Activated T-cell treated with anti-CD3 and anti-CD28 coated beads, Interleukin-2, amount 50 U/mL, for 72 hours (primary cell): ENCODE data around the gene SLC1A1. TPM values are rescaled to one million over a fixed set of nuclear protein-coding genes. Genes with fewer than 3 reads are reported as not detected.

Experiments used
- ATAC-seq, 2 donors: fragments of 150-1000 bp; cut with Tn5 transposase; replicated peaks in 1 of 2; 2 replicates each; pipeline ENCODE4 v1.10.0; 2021; ENCODE audit warnings: moderate library complexity in 2 of 2, mild to moderate bottlenecking in 1 of 2
- DNase-seq, 2 donors: peaks; one replicate each; pipeline ENCODE4 v3.0.0; 2021 to 2022; ENCODE audit warnings: mixed read lengths in 1 of 2
- H3K27ac Mint-ChIP-seq: one replicate; pipeline ENCODE4 v1.8.0; 2022; ENCODE audit warnings: mild to moderate bottlenecking, moderate library complexity, mixed read lengths
- H3K27me3 Mint-ChIP-seq: one replicate; pipeline ENCODE4 v1.8.0; 2022; ENCODE audit warnings: low read depth, mixed read lengths
- H3K36me3 Mint-ChIP-seq, 2 donors: one replicate each; pipeline ENCODE4 v1.8.0; 2022; ENCODE audit warnings: mixed read lengths in 2 of 2, mild to moderate bottlenecking in 1 of 2; ENCODE audit not compliant: insufficient read depth in 2 of 2
- H3K4me1 Mint-ChIP-seq: one replicate; pipeline ENCODE4 v1.8.0; 2022; ENCODE audit warnings: low read depth, mixed read lengths
- H3K4me3 Mint-ChIP-seq, 2 donors: one replicate each; pipeline ENCODE4 v1.8.0; 2022; ENCODE audit warnings: mild to moderate bottlenecking in 2 of 2, mixed read lengths in 2 of 2, moderate library complexity in 2 of 2
- H3K9me3 Mint-ChIP-seq, 2 donors: one replicate each; pipeline ENCODE4 v1.8.0; 2022; ENCODE audit warnings: mixed read lengths in 2 of 2
- total RNA-seq, 2 donors: library from RNA; stranded (reverse); gene quantifications; one replicate each; pipeline ENCODE4 v1.2.3, GENCODE V29; 2022

The SLC1A1 gene
- total RNA-seq, 2 donors from 2014 or later = 0.14 to 0.23 TPM

DNA sequence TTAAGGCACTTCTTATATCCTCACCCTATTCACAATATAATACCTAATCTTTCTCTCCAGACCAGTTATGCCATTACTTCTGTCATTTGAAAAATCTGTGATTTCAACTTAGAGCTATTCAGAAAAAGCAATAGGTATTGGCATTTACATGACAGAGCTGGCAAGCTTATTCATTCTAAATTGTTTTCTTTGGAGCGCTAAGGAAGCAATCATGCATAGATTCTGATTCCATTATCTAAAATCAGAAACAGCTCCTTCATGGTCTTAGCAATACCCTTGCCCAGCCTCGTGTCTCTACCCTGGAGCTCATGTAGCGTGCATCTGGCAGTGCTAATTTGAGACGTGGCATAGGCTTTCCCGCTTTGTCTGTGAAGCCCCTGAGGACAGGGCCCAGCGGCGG is 4.5 kb downstream of the SLC1A1 start:
- H3K27me3 Mint-ChIP-seq = peaks cover 56% of the 10 kb centered on the region

DNA sequence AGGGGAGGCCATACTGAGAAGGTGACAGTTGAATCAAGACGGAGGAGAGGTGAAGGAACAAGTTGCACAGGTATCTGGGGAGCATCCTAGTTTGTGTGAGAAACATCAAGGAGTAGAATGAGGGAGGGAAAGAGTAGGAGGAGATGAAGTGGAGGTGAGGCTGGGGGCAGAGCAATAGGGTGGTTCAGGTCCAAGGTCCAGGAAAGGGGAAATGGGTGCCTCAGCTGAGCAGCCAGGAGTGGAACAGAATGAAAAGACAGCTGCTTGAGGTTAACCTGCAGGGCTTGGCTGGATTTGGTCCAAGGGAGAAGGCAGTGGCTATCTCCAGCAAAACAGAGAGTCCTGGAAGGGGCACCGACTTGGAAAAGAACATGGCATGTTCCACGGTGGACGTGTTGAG is 5.3 kb downstream of the SLC1A1 start:
- Mint-ChIP-seq H3K4me1 (peaks cover 11% of the 10 kb centered on the region), H3K27me3 (peaks cover 54% of the 10 kb centered on the region), H3K36me3 (peaks cover 0 to 5% of the 10 kb centered on the region in 2 donors), H3K4me3 (no peak overlapping the region), H3K27ac (no peak overlapping the region), H3K9me3 (no peaks in the 10 kb centered on the region)
- ATAC-seq (no peak), DNase-seq (no peak)

More for the DNA sequence above, 4.5 kb downstream of the SLC1A1 start:
- Mint-ChIP-seq H3K27ac (no peak overlapping the region), H3K4me1 (peaks cover 14% of the 10 kb centered on the region), H3K9me3 (no peaks in the 10 kb centered on the region), H3K36me3 (peaks cover 0 to 5% of the 10 kb centered on the region in 2 donors), H3K4me3 (no peak overlapping the region)
- DNase-seq (no peak), ATAC-seq (no peak)

- peaks cover 46% of the 10 kb centered on the region for H3K27me3 Mint-ChIP-seq
- H3K9me3 Mint-ChIP-seq = no peaks in the 10 kb centered on the region
- H3K36me3 Mint-ChIP-seq = peaks cover 0 to 5% of the 10 kb centered on the region in 2 donors
- H3K4me1 Mint-ChIP-seq = peaks cover 4% of the 10 kb centered on the region
- DNase-seq (no peak), ATAC-seq (no peak)
- H3K27ac Mint-ChIP-seq = no peak overlapping the region
- no peak overlapping the region for H3K4me3 Mint-ChIP-seq
Measured at GRCh38 chr9:4496497-4496896, 6.2 kb downstream of the SLC1A1 start.

DNA sequence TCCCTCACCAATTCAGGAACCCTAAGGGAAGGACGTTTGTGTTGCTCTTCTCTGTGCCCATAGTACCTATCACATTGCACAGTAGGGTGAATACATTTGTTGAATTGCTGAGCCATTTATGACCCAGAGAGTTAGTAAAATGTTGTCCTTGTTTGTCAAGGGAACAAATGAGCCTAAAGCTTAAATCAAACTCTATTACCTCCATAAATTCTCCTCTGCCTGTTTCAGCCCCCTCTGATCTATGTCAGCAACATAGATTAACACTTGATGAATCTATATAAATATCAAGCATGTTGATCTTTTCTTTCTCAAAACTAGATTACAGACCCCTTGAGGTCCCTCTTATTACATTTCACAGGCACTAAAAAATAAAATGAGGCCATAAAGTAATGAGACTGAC is 7.1 kb downstream of the SLC1A1 start:
- Mint-ChIP-seq H3K4me1 (no peaks in the 10 kb centered on the region), H3K4me3 (no peak overlapping the region), H3K27ac (no peak overlapping the region), H3K27me3 (peaks cover 37% of the 10 kb centered on the region), H3K9me3 (no peaks in the 10 kb centered on the region), H3K36me3 (no peaks in the 10 kb centered on the region)
- no peak for ATAC-seq
- DNase-seq = no peak

DNA sequence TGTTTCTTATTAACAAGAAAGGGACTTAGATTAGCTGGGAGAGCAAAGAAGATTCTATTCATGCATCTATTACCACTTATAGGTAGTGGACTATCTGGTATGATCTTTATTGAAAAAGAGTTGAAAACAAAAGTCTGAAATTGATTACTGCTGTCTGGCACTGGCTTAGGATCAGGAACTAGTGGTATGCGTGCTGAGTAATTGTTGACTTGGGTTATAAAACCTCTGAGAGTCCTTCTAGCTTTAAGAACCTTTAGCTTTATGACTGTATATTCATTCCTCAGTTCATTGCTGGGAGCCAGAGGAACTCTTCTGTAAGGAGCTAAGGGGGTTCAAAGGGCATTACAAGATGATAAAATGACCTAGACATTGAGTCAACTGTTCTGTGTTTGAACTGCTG is 7.6 kb downstream of the SLC1A1 start:
- Mint-ChIP-seq H3K36me3 (no peaks in the 10 kb centered on the region), H3K4me3 (no peak overlapping the region), H3K4me1 (no peaks in the 10 kb centered on the region), H3K27me3 (peaks cover 34% of the 10 kb centered on the region), H3K9me3 (no peaks in the 10 kb centered on the region), H3K27ac (no peak overlapping the region)
- ATAC-seq (peak in 1 of 2 donors; percentile 48), DNase-seq (no peak)

DNA sequence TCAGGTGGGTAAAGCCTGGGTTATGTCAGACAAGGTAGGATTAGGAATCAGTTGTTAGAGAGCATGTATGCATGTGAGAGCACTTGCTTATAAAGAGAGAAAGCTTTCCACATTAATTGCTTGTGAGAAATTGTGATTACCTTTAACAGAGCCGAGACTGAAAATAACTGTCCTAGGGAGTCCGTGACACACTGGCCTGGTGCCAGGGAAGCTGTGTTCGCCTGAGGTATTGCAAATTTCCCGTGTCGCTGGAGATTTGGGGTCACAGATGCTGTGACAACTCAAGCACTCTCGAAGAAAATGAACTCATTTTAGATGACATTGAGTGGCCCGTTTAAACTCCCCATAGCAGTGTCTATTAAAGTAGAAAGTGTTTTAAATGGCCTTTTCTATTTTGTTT is 9.6 kb downstream of the SLC1A1 start:
- H3K4me3 Mint-ChIP-seq = no peak overlapping the region
- H3K27me3 Mint-ChIP-seq = peaks cover 26% of the 10 kb centered on the region
- ATAC-seq (no peak), DNase-seq (no peak)
- no peaks in the 10 kb centered on the region for H3K36me3 Mint-ChIP-seq
- no peak overlapping the region for H3K27ac Mint-ChIP-seq
- H3K9me3 Mint-ChIP-seq = no peaks in the 10 kb centered on the region
- H3K4me1 Mint-ChIP-seq = no peaks in the 10 kb centered on the region

GRCh38 chr9:4501147-4501507 is 10.9 kb downstream of the SLC1A1 start:
- H3K4me3 Mint-ChIP-seq = no peak overlapping the region
- H3K27me3 Mint-ChIP-seq = peaks cover 14% of the 10 kb centered on the region
- no peaks in the 10 kb centered on the region for H3K4me1 Mint-ChIP-seq
- DNase-seq (no peak), ATAC-seq (no peak)
- H3K9me3 Mint-ChIP-seq = no peaks in the 10 kb centered on the region
- H3K36me3 Mint-ChIP-seq = no peaks in the 10 kb centered on the region
- H3K27ac Mint-ChIP-seq = no peak overlapping the region

DNA sequence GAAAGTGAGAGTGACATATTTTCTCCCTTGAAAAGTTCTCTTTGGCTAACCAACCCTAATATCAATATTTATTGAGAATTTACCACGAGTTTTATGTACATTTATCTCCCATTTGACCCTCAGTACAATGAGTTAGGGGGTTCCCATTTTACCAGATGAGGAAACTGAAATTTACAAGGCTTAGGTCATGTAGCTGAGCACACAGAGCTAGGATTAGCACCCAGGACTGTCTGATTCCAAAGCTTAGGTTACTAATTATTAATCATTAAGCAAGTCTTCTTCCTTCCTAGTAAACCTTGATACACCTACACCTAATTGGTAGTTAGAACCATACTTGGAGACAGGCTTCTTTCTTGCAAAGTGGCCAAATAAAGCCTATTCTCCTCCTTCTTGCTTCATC is 12.2 kb downstream of the SLC1A1 start:
- ATAC-seq = no peak
- peaks cover under 1% of the 10 kb centered on the region for H3K27me3 Mint-ChIP-seq

DNA sequence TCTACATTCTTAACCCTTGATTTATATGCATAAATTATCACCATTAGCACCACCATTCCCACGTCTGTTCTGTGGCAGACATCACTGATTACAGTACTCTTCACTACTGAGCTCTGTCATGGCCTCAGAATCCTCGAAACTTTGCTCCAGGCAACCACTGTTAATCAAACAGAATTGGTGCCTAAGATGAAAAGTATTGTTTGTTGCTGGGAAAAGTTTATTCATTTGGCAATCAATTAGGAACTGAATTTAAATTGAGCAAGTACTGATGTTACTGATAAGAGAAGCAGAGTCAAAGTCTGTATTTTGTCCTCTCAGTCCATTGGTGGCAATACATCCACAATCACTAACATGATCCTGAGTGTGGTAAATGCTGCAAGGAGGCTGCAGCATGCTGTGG is 12.8 kb downstream of the SLC1A1 start:
- Mint-ChIP-seq H3K27ac (no peak overlapping the region), H3K4me3 (no peak overlapping the region), H3K27me3 (no peaks in the 10 kb centered on the region), H3K4me1 (no peaks in the 10 kb centered on the region), H3K9me3 (no peaks in the 10 kb centered on the region), H3K36me3 (no peaks in the 10 kb centered on the region)
- no peak for ATAC-seq
- no peak for DNase-seq

More for the DNA sequence above, 12.2 kb downstream of the SLC1A1 start:
- Mint-ChIP-seq H3K27ac (no peak overlapping the region), H3K4me1 (no peaks in the 10 kb centered on the region), H3K4me3 (no peak overlapping the region), H3K9me3 (no peaks in the 10 kb centered on the region), H3K36me3 (no peaks in the 10 kb centered on the region)
- no peak for DNase-seq

- DNase-seq (no peak), ATAC-seq (no peak)
- no peaks in the 10 kb centered on the region for H3K36me3 Mint-ChIP-seq
- no peaks in the 10 kb centered on the region for H3K9me3 Mint-ChIP-seq
- no peak overlapping the region for H3K4me3 Mint-ChIP-seq
- no peaks in the 10 kb centered on the region for H3K4me1 Mint-ChIP-seq
- no peaks in the 10 kb centered on the region for H3K27me3 Mint-ChIP-seq
- H3K27ac Mint-ChIP-seq = no peak overlapping the region
Measured at GRCh38 chr9:4504250-4504649, 14.0 kb downstream of the SLC1A1 start.

- no peaks in the 10 kb centered on the region for H3K4me1 Mint-ChIP-seq
- peaks cover 0 to 1% of the 10 kb centered on the region in 2 donors for H3K36me3 Mint-ChIP-seq
- ATAC-seq (no peak), DNase-seq (no peak)
- H3K4me3 Mint-ChIP-seq = no peak overlapping the region
- no peak overlapping the region for H3K27ac Mint-ChIP-seq
- no peaks in the 10 kb centered on the region for H3K9me3 Mint-ChIP-seq
- no peaks in the 10 kb centered on the region for H3K27me3 Mint-ChIP-seq
Measured at GRCh38 chr9:4506490-4506889, 16.2 kb downstream of the SLC1A1 start.

- no peak overlapping the region for H3K27ac Mint-ChIP-seq
- no peaks in the 10 kb centered on the region for H3K4me1 Mint-ChIP-seq
- peaks cover 0 to 2% of the 10 kb centered on the region in 2 donors for H3K36me3 Mint-ChIP-seq
- no peaks in the 10 kb centered on the region for H3K27me3 Mint-ChIP-seq
- ATAC-seq = no peak
- no peak for DNase-seq
- H3K9me3 Mint-ChIP-seq = no peaks in the 10 kb centered on the region
- no peak overlapping the region for H3K4me3 Mint-ChIP-seq
Measured at GRCh38 chr9:4507306-4508130, 17.2 kb downstream of the SLC1A1 start.

DNA sequence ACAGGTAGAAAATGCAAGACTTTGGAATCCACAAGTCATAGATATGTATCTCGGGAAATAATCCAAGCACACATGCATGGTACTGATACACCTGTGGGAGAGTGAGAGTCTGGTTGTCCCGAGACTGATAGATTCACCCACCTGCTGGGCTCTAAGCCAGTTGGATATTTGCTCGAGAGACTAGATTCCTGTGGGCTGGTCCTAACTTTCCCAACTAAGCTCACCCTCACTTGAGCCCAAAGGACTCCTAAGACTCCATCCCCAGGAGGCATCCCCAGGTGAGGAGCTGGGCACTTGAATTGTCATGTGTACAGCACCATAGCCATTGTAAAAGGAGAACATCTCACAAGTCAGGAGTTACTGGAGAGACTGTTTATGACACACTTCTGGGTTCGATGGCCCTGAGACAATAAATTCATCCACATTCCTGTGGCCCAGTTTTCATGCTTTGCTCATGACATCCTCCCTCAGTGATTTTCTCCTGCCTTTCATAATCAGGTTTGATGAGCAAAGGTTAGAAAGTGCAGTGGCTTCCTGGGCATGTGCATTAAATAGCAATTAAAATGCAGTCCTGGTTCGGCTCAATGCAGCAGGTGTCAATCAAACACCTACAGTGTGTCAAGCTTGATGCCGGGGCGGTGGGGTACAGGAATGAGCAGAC is 18.1 kb downstream of the SLC1A1 start:
- DNase-seq (no peak), ATAC-seq (no peak)
- H3K4me1 Mint-ChIP-seq = no peaks in the 10 kb centered on the region
- H3K36me3 Mint-ChIP-seq = peaks cover 0 to 2% of the 10 kb centered on the region in 2 donors
- no peak overlapping the region for H3K27ac Mint-ChIP-seq
- H3K27me3 Mint-ChIP-seq = no peaks in the 10 kb centered on the region
- H3K4me3 Mint-ChIP-seq = no peak overlapping the region
- H3K9me3 Mint-ChIP-seq = no peaks in the 10 kb centered on the region
